Measurements from ENCODE around the gene CPA5.

- TF ChIP-seq CTCF (IDR thresholded peaks at IDR 0.05) = no peak
- no peak for TF ChIP-seq EZH2 (IDR thresholded peaks at IDR 0.05)
Measured at GRCh38 chr7:130352194-130353074, 7.8 kb downstream of the CPA5 start.
